Brain pericyte (primary cell): ENCODE results near the gene MGMT.

ENCODE experiments used
- DNase-seq: peaks from one replicate; pipeline ENCODE4 v3.0.0-alpha.2; 2012; ENCODE audit warnings: low read depth, low spot score

MGMT gene

GRCh38 chr10:129520440-129521080 is 53.5 kb downstream of the MGMT start:
- no peak for DNase-seq

- DNase-seq, result no peak
These were observed 54.4 kb downstream of the MGMT start for GRCh38 chr10:129521161-129522025.

- DNase-seq, result no peak
These were observed 55.1 kb downstream of the MGMT start for GRCh38 chr10:129522041-129522585.

- no peak for DNase-seq
These were observed 56.1 kb downstream of the MGMT start for GRCh38 chr10:129523031-129523722.

- DNase-seq, result no peak
These were observed 56.8 kb downstream of the MGMT start for GRCh38 chr10:129523723-129524316.

- no peak for DNase-seq
These were observed 57.9 kb downstream of the MGMT start for GRCh38 chr10:129524936-129525335.

GRCh38 chr10:129525401-129525801 is 58.4 kb downstream of the MGMT start:
- DNase-seq, result no peak

GRCh38 chr10:129526943-129527342 is 59.9 kb downstream of the MGMT start:
- DNase-seq, result no peak

- DNase-seq, result no peak
These were observed 61.4 kb downstream of the MGMT start for GRCh38 chr10:129528376-129528978.

- no peak for DNase-seq
These were observed 63.5 kb downstream of the MGMT start for GRCh38 chr10:129530581-129530980.

- DNase-seq, result no peak
These were observed 64.3 kb downstream of the MGMT start for GRCh38 chr10:129531195-129531968.

GRCh38 chr10:129531969-129532660 is 65.1 kb downstream of the MGMT start:
- no peak for DNase-seq

- DNase-seq, result no peak
These were observed 65.8 kb downstream of the MGMT start for GRCh38 chr10:129532838-129533237.

- no peak for DNase-seq
These were observed 66.2 kb downstream of the MGMT start for GRCh38 chr10:129533281-129533680.

- DNase-seq, result no peak
These were observed 67.8 kb downstream of the MGMT start for GRCh38 chr10:129534826-129535225.

- no peak for DNase-seq
These were observed 69.3 kb downstream of the MGMT start for GRCh38 chr10:129536336-129536735.

- no peak for DNase-seq
These were observed 70.1 kb downstream of the MGMT start for GRCh38 chr10:129537151-129537550.

GRCh38 chr10:129538236-129538635 is 71.2 kb downstream of the MGMT start:
- no peak for DNase-seq

- DNase-seq, result peak; percentile 43
These were observed 74.2 kb downstream of the MGMT start for GRCh38 chr10:129541200-129541599.
